Neural progenitor cell (in vitro differentiated cells): ENCODE measurements around the gene ASIC3. TPM values are rescaled to one million over a fixed set of nuclear protein-coding genes. Genes with fewer than 3 reads are reported as not detected.
A peak's percentile ranks its signal among the peaks of the same experiment; 100 is the strongest.

ENCODE experiments used
- DNase-seq: peaks from one replicate; pipeline ENCODE4 v3.0.0-alpha.2; 2016; ENCODE audit warnings: low spot score
- H2AFZ ChIP-seq: fragments of 200-600 bp; sonication (generic); replicated peaks from 2 replicates; pipeline ENCODE4 v1.6.1; 2016; ENCODE audit warnings: antibody characterized with exemption
- H3F3A ChIP-seq: fragments of 200-600 bp; sonication (generic); 2 replicates; pipeline ENCODE4 v1.6.1; 2016; ENCODE audit warnings: antibody characterized with exemption, low read depth
- H3K27ac ChIP-seq: fragments of 200-600 bp; sonication (generic); 2 replicates; pipeline ENCODE4 v1.5.1; 2016; ENCODE audit warnings: mild to moderate bottlenecking
- H3K27me3 ChIP-seq: fragments of 200-600 bp; sonication (generic); 2 replicates; pipeline ENCODE4 v1.6.1; 2016; ENCODE audit warnings: mild to moderate bottlenecking, moderate library complexity
- H3K36me3 ChIP-seq: fragments of 200-600 bp; sonication (generic); 2 replicates; pipeline ENCODE4 v1.5.1; 2016
- H3K4me1 ChIP-seq: fragments of 200-600 bp; sonication (generic); 2 replicates; pipeline ENCODE4 v1.6.1; 2016; ENCODE audit warnings: mixed run types
- H3K4me2 ChIP-seq: fragments of 200-600 bp; sonication (generic); 2 replicates; pipeline ENCODE4 v1.6.1; 2016
- H3K4me3 ChIP-seq: fragments of 200-600 bp; sonication (generic); 2 replicates; pipeline ENCODE4 v1.5.1; 2016
- H3K79me2 ChIP-seq: fragments of 200-600 bp; sonication (generic); 2 replicates; pipeline ENCODE4 v1.6.1; 2016; ENCODE audit warnings: low read depth
- H3K9ac ChIP-seq: fragments of 200-600 bp; sonication (generic); 2 replicates; pipeline ENCODE4 v1.6.1; 2016
- H3K9me3 ChIP-seq: fragments of 200-600 bp; sonication (generic); 2 replicates; pipeline ENCODE4 v1.5.1; 2016; ENCODE audit warnings: low read depth
- H4K20me1 ChIP-seq: fragments of 200-600 bp; sonication (generic); 2 replicates; pipeline ENCODE4 v1.6.1; 2016; ENCODE audit warnings: low read depth
- H3K27ac Mint-ChIP-seq: 3 replicates; pipeline ENCODE4 v1.8.0; 2021; ENCODE audit warnings: mixed read lengths
- H3K27me3 Mint-ChIP-seq: 2 replicates; pipeline ENCODE4 v1.8.0; 2022; ENCODE audit warnings: low read depth, mild to moderate bottlenecking, inconsistent platforms, moderate library complexity, mixed read lengths; ENCODE audit not compliant: insufficient read depth
- H3K36me3 Mint-ChIP-seq: 3 replicates; pipeline ENCODE4 v1.8.0; 2021; ENCODE audit warnings: mixed read lengths
- H3K4me1 Mint-ChIP-seq: 3 replicates; pipeline ENCODE4 v1.8.0; 2021; ENCODE audit warnings: mixed read lengths
- H3K4me3 Mint-ChIP-seq: 3 replicates; pipeline ENCODE4 v1.8.0; 2021; ENCODE audit warnings: mild to moderate bottlenecking, moderate library complexity, mixed read lengths
- H3K9me3 Mint-ChIP-seq: 3 replicates; pipeline ENCODE4 v1.8.0; 2020; ENCODE audit warnings: mixed read lengths
- CTCF ChIP-seq: fragments of 200-600 bp; sonication (generic); IDR thresholded peaks from 2 replicates; pipeline ENCODE4 v1.5.1; 2017; ENCODE audit warnings: antibody characterized with exemption, mild to moderate bottlenecking
- EZH2 ChIP-seq: fragments of 200-600 bp; sonication (generic); IDR thresholded peaks from 2 replicates; pipeline ENCODE4 v1.6.1; 2017; ENCODE audit warnings: antibody characterized with exemption, mild to moderate bottlenecking, moderate library complexity
- EZH2phosphoT487 ChIP-seq: fragments of 200-600 bp; sonication (generic); IDR thresholded peaks from 2 replicates; pipeline ENCODE4 v1.6.1; 2017; ENCODE audit warnings: antibody characterized with exemption
- total RNA-seq: library from RNA; depleted of rRNA; stranded (reverse); fragments of >200 nt; gene quantifications from 2 replicates; pipeline ENCODE4 v1.2.3, GENCODE V29; 2015; ENCODE audit warnings: low replicate concordance

The ASIC3 gene
- total RNA-seq, 1 donor from 2014 or later: not detected

- peaks cover 38% of the 10 kb centered on the region for H3K4me1 ChIP-seq
- H4K20me1 ChIP-seq: peaks cover 28% of the 10 kb centered on the region
- peaks cover 10% of the 10 kb centered on the region for H3K27me3 ChIP-seq
- DNase-seq: peak; percentile 96
- H3K27ac ChIP-seq: peak within 1 kb of the TSS; percentile 38
- peaks cover 35% of the 10 kb centered on the region for H3K4me1 Mint-ChIP-seq
- peak within 1 kb of the TSS; percentile 92 for H3K4me3 Mint-ChIP-seq
- no peaks in the 10 kb centered on the region for H3K36me3 ChIP-seq
- H3K79me2 ChIP-seq: peaks cover 26% of the 10 kb centered on the region
- H3K9me3 ChIP-seq: no peaks in the 10 kb centered on the region
- no peaks in the 10 kb centered on the region for H3K9me3 Mint-ChIP-seq
- H3K27ac Mint-ChIP-seq: peak within 1 kb of the TSS; percentile 79
- TF ChIP-seq CTCF (no peak), EZH2 (peak; percentile 34), EZH2phosphoT487 (no peak)
- H3K4me3 ChIP-seq: peak within 1 kb of the TSS; percentile 96
- H3K4me2 ChIP-seq: peak within 1 kb of the TSS; percentile 93
- H3K36me3 Mint-ChIP-seq: peaks cover 5% of the 10 kb centered on the region
- H2AFZ ChIP-seq: no peak within 1 kb of the TSS
- H3K9ac ChIP-seq: peak within 1 kb of the TSS; percentile 85
- H3F3A ChIP-seq: peaks cover 59% of the 10 kb centered on the region
- H3K27me3 Mint-ChIP-seq: peaks cover 20% of the 10 kb centered on the region
Measured at GRCh38 chr7:151080522-151081169, 32.3 kb downstream of the ASIC3 start, which contains the start of gene FASTK. Gene FASTK, minus strand, starts transcription at chr7:151080809. Its CDS starts 43 bp downstream, at chr7:151080766.

- Histone ChIP-seq H3K36me3 (no peaks in the 10 kb centered on the region), H3K9me3 (no peaks in the 10 kb centered on the region), H3F3A (peaks cover 64% of the 10 kb centered on the region), H3K79me2 (peaks cover 26% of the 10 kb centered on the region), H4K20me1 (peaks cover 28% of the 10 kb centered on the region), H2AFZ (no peak overlapping the region), H3K4me2 (peak overlapping the region; percentile 93), H3K4me3 (peak overlapping the region; percentile 96), H3K27ac (no peak overlapping the region), H3K9ac (no peak overlapping the region), H3K27me3 (peaks cover 10% of the 10 kb centered on the region), H3K4me1 (peaks cover 38% of the 10 kb centered on the region)
- DNase-seq: peak; percentile 58
- Mint-ChIP-seq H3K27ac (no peak overlapping the region), H3K9me3 (no peaks in the 10 kb centered on the region), H3K4me1 (peaks cover 37% of the 10 kb centered on the region), H3K36me3 (peaks cover 4% of the 10 kb centered on the region), H3K27me3 (peaks cover 18% of the 10 kb centered on the region), H3K4me3 (peak overlapping the region; percentile 92)
- TF ChIP-seq EZH2 (no peak), EZH2phosphoT487 (no peak), CTCF (no peak)
Measured at GRCh38 chr7:151081170-151082101, 33.1 kb downstream of the ASIC3 start.

DNA sequence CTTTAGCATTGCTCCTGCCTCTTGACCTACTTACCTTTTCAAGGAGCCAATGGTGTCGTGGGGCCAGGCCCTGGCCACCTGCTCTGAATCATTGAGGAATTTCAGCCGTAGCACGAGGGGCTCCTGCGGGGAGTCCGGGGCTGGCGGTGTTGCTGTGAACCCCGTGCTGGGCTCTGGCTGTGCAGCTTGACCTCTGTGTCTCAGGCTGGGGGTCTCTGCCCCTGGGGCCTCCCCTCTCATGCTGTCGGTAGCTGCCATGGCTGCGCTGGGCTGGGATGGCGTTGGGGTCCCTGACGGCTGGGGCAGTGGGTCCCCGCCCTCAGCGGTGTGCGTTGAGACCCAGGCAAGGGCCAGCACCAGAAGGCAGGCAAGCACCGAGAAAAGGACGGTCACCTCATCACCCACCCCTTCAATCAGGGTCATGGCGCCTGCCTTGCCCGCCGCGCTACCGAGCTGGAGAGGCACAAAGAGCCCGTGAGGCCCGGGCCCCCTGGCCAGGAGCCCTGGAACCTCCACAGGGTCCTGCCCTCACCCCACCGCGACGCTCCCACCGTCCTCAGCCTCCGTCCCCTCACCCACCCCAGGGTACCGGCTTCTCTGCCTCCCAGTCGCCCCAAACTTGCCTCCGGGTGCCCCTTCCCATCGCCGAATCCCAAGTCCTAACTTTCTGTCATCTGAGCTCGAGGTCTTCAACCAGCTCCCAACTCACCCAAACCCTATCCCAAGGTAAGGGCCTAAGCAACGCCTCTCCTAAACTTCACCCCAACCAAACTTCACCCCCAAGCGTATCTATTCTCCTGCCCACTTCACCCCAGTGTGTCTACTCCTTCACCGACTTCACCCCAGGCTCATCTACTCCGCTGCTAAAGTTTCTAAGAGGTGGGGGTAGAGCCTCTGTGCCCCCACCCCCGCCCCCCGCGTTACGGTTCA is 34.1 kb downstream of the ASIC3 start:
- Histone ChIP-seq H3K4me2 (peak overlapping the region; percentile 86), H3K27me3 (peaks cover 10% of the 10 kb centered on the region), H3K79me2 (peaks cover 33% of the 10 kb centered on the region), H4K20me1 (peaks cover 34% of the 10 kb centered on the region), H2AFZ (no peak overlapping the region), H3K9me3 (no peaks in the 10 kb centered on the region), H3K36me3 (no peaks in the 10 kb centered on the region), H3K4me3 (peak overlapping the region; percentile 96), H3K4me1 (peaks cover 38% of the 10 kb centered on the region), H3K9ac (peak overlapping the region; percentile 36), H3K27ac (no peak overlapping the region), H3F3A (peaks cover 65% of the 10 kb centered on the region)
- H3K27me3 Mint-ChIP-seq: peaks cover 18% of the 10 kb centered on the region
- peak overlapping the region; percentile 88 for H3K4me3 Mint-ChIP-seq
- no peak for DNase-seq
- H3K27ac Mint-ChIP-seq: no peak overlapping the region
- H3K4me1 Mint-ChIP-seq: peaks cover 37% of the 10 kb centered on the region
- no peaks in the 10 kb centered on the region for H3K9me3 Mint-ChIP-seq
- TF ChIP-seq EZH2phosphoT487: no peak
- TF ChIP-seq EZH2: no peak
- no peak for TF ChIP-seq CTCF
- H3K36me3 Mint-ChIP-seq: peaks cover 4% of the 10 kb centered on the region
